ENCODE measurements around the gene ATAT1. TPM values are rescaled to one million over a fixed set of nuclear protein-coding genes. Genes with fewer than 3 reads are reported as not detected.

ATAT1 gene
- polyA plus RNA-seq, 1 donor from 2014 or later = 70.4 TPM

- Histone ChIP-seq H3K79me2 (replicated peaks; ENCODE audit: insufficient read depth, low read length) (peaks cover 56% of the 10 kb centered on the region), H3K9me2 (ENCODE audit: insufficient read depth, low read length) (no peaks in the 10 kb centered on the region), H2AFZ (ENCODE audit: low read depth, low read length) (no peak overlapping the region), H3K9me3 (ENCODE audit: low read length) (no peaks in the 10 kb centered on the region), H3K27ac (ENCODE audit: low read length) (peak overlapping the region; percentile 100), H3K27me3 (ENCODE audit: insufficient read depth, low read depth, low read length) (no peaks in the 10 kb centered on the region), H3F3A (ENCODE audit: insufficient read depth, low read length, poor library complexity, severe bottlenecking) (peaks cover 8% of the 10 kb centered on the region), H3K4me3 (ENCODE audit: low read length) (peak overlapping the region; percentile 83), H3K9ac (ENCODE audit: low read length) (peak overlapping the region; percentile 99), H4K20me1 (ENCODE audit: insufficient read depth) (no peaks in the 10 kb centered on the region), H3K36me3 (ENCODE audit: insufficient read depth, low read length) (peaks cover 9% of the 10 kb centered on the region), H3K4me2 (ENCODE audit: low read length) (peak overlapping the region; percentile 78)
- no peak for TF ChIP-seq EZH2 (IDR thresholded peaks at IDR 0.05; ENCODE audit: borderline replicate concordance, insufficient read depth, low read length, poor library complexity, severe bottlenecking)
- no peak for TF ChIP-seq CTCF (IDR thresholded peaks at IDR 0.05; ENCODE audit: poor library complexity, severe bottlenecking)
- TF ChIP-seq RAD21 (conservative IDR thresholded peaks at IDR 0.05) = no peak
- TF ChIP-seq TAF1 (IDR thresholded peaks at IDR 0.05; ENCODE audit: low read depth) = no peak
- TF ChIP-seq POLR2AphosphoS5 (IDR thresholded peaks at IDR 0.05) = no peak
- no peak for TF ChIP-seq REST (IDR thresholded peaks at IDR 0.05; ENCODE audit: borderline replicate concordance)
- TF ChIP-seq SMC3 (conservative IDR thresholded peaks at IDR 0.05; ENCODE audit: poor library complexity) = no peak
- TF ChIP-seq MXI1 (conservative IDR thresholded peaks at IDR 0.05; ENCODE audit: poor library complexity, severe bottlenecking) = no peak
- TF ChIP-seq EP300 (conservative IDR thresholded peaks at IDR 0.05; ENCODE audit: poor library complexity, severe bottlenecking) = no peak
Observed at GRCh38 chr6:30613251-30614043, 13.2 kb upstream of the ATAT1 start.

- Histone ChIP-seq H3K9me3 (ENCODE audit: low read length) (no peaks in the 10 kb centered on the region), H3F3A (ENCODE audit: insufficient read depth, low read length, poor library complexity, severe bottlenecking) (peaks cover 8% of the 10 kb centered on the region), H3K4me3 (ENCODE audit: low read length) (peak overlapping the region; percentile 83), H3K36me3 (ENCODE audit: insufficient read depth, low read length) (peaks cover 9% of the 10 kb centered on the region), H2AFZ (ENCODE audit: low read depth, low read length) (no peak overlapping the region), H3K4me2 (ENCODE audit: low read length) (peak overlapping the region; percentile 78), H3K9me2 (ENCODE audit: insufficient read depth, low read length) (no peaks in the 10 kb centered on the region), H3K27ac (ENCODE audit: low read length) (peak overlapping the region; percentile 100), H3K27me3 (ENCODE audit: insufficient read depth, low read depth, low read length) (no peaks in the 10 kb centered on the region), H4K20me1 (ENCODE audit: insufficient read depth) (no peaks in the 10 kb centered on the region), H3K9ac (ENCODE audit: low read length) (peak overlapping the region; percentile 99), H3K79me2 (replicated peaks; ENCODE audit: insufficient read depth, low read length) (peaks cover 62% of the 10 kb centered on the region)
- no peak for TF ChIP-seq TAF1 (IDR thresholded peaks at IDR 0.05; ENCODE audit: low read depth)
Observed at GRCh38 chr6:30614044-30614842, 12.4 kb upstream of the ATAT1 start.

All from neural cell (in vitro differentiated cells).